Mammary epithelial cell (primary cell): ENCODE data around the gene LIPC.

Experiments
- CTCF ChIP-seq, 2 donors: IDR thresholded peaks in 1 of 2; conservative IDR thresholded peaks in 1 of 2; 2 replicates each; pipeline ENCODE4 v1.5.1; 2011 to 2012; ENCODE audit warnings: inconsistent platforms in 2 of 2, low read length in 2 of 2, mild to moderate bottlenecking in 2 of 2, control low read depth in 1 of 2, low read depth in 1 of 2; ENCODE audit not compliant: insufficient read depth in 1 of 2; ENCODE audit errors: extremely low read depth in 1 of 2
- EZH2 ChIP-seq: IDR thresholded peaks from 2 replicates; pipeline ENCODE4 v1.6.1; 2012; ENCODE audit warnings: low read length, inconsistent platforms, borderline replicate concordance

- TF ChIP-seq CTCF (conservative IDR thresholded peaks at IDR 0.05 in 1 of 2, IDR thresholded peaks at IDR 0.05 in 1 of 2; ENCODE audit: extremely low read depth in 1 of 2, insufficient read depth in 1 of 2, low read depth in 1 of 2, low read length in 2 of 2) = no peak
- TF ChIP-seq EZH2 = no peak
Measured at GRCh38 chr15:58490888-58491473, 59.2 kb downstream of the LIPC start.
